ENCODE data around the gene LAMC3.

LAMC3 gene

DNA sequence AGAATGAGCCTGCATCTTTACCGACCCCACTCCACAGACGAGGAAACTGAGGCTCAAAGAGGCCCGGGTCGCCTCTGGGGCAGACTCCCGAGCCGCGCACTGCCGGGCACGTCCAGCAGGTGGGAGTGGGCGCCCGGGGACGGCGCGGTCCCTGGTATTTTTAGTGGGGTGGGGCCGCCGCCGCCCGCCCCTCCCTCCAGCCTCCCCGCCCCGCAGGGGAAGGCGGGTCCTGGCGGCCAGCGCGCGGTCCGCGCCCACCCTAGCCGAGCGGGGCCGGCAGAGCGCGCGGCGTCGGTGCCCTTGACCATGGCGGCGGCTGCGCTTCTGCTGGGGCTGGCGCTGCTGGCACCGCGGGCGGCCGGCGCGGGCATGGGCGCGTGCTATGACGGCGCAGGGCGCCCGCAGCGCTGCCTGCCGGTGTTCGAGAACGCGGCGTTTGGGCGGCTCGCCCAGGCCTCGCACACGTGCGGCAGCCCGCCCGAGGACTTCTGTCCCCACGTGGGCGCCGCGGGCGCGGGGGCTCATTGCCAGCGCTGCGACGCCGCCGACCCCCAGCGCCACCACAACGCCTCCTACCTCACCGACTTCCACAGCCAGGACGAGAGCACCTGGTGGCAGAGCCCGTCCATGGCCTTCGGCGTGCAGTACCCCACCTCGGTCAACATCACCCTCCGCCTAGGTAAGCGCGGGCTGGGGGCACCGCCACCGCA lies at the start of gene LAMC3:
LAMC3 (plus strand) TSS at position 266 of the 710 bp plus-strand sequence; CDS start at position 307, 41 bp downstream.
- DNase-seq (ENCODE audit: low read depth): no peak

DNA sequence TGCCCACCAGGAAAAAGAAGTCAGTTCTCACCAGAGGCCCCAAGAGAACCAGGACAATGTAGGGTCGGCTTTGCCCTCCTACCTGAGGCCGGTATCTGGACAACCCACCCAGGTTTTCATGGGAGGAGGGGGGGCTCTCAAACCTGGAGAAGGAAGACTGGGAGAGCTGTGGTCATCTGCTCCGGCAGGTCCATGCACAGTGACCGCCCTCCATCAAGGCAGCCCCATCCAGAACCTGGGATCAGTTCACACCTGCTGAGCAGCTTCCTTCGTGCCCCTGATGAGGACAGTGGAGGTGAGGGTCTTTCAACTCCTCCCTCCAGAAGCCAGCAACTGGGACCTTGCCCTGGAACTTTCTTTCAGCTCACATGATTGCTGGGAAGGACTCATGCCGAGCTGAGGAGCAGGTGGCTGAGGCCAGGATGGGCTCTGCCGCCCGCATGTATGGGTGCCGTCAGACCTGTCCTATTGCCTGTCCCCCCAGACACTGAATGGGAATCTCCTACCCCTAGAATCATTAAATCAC lies 49.1 kb upstream of the LAMC3 start:
- no peak for DNase-seq (ENCODE audit: low read depth)

DNA sequence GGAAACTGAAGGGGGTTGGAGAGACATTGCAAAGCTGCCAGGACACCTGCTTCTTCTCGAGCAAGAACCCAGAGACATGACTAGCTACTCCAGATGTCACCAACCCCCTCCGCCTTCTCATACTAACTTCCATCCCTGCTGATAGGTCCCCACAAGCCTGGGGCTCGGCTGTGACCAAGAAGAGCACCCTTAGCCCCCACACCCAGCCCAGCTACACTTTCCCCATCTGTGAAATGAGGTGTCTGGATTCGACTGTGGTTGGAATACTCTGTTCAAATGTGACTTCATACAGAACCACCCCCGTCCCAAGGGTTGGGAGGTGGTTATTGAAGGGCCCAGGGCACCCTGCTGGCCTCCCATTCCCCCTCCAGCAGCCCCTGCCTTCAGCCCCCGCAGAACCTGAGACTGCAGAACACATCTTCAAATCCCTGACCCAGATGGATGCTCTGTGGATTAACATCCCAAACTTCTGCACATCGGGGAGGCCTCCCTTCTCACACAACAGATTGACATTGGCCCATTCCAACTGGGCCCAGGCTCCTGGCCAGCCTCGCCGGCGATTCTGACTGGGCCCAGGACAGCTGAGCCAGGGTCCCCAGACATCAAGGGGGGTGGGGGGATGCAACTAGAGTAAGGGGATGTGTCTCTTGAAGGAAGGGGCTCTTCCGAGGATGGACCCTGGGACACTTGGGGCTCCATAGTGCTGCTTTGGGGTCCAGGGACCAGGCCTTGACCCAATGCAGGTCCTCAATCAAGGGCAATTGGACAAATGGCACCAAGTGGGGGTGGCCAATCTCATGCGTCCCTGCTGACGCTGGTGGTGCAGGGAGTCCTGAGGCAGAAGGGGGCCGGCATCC lies 48.2 kb upstream of the LAMC3 start:
- no peak for DNase-seq (ENCODE audit: low read depth)

DNA sequence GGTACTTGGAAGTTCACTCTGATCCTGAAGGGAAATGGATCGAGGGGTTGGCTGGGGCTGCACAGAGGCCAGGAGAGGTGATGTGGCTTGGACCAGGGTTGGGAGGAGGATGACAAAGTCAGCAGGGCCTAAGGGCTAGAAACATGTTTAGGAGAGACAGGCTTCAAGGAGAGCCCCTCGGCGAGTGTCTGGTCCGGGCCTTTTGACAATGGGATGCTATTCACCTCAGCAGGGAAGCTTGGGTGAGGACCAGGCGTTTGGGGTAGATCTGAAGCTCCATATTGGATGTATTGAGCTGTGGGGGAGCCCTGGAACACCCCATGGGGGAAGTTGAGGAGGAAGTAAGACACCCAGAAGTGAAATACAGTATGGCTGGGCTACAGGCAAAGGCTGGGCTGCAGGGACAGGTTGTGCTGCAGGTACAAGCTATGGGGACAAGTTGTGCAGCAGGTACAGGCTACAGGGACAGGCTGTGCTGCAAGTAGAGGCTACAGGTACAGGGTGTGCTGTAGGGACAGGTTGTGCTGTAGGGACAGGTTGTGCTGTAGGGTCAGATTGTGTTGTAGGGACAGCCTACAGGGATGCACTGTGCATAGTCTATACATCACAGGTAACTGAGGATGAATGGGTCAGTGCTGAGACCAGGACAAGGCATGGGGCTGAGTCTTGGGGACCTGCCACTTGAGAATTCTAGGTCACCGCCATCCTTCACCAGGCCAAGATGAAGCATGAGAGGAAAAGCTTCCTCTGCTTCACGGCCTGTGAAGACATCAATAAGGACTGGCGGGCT lies 47.3 kb upstream of the LAMC3 start:
- no peak for DNase-seq (ENCODE audit: low read depth)

DNA sequence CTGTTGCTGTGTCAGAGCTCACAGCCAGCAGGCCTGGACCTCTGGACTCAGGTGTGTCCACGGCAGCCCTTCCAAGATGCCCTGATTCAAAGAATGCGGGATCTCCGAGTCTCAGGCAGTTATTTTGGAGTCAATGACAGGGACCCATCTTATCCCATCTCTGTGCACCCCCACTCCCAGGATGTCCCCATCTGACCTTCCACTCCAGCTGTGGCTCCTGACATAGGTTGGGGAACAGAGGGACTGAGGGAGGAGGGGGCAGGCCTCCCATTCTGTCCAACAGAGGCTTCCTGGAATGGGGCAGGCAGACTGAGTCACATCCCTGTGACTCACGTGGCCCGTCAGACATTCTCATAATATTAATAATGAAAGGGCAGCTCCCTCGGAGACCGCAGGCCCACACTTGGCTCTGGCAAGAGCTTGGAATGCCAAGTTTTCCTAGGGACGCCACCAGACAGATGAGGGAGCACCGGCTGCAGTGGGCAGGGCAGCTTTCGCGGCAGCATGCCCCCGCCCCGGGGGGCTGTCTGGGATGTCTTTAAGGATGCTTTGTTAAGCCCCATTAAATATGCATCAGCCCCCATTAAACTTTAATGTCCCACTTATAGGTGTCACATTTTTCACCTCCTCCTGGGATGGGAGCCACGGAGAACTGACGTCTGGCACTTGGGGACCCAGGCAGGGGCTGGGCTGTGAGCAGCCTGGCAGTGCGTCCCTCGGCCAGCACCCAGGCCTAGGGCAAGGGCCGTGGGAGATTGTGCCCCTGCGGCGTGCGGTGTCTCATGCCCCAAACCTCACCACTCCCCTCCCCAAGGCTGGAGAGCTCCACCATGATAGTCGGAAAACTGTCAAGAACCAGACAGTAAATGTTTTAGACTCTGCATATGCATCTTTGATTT lies 46.3 kb upstream of the LAMC3 start:
- DNase-seq (ENCODE audit: low read depth): no peak

DNA sequence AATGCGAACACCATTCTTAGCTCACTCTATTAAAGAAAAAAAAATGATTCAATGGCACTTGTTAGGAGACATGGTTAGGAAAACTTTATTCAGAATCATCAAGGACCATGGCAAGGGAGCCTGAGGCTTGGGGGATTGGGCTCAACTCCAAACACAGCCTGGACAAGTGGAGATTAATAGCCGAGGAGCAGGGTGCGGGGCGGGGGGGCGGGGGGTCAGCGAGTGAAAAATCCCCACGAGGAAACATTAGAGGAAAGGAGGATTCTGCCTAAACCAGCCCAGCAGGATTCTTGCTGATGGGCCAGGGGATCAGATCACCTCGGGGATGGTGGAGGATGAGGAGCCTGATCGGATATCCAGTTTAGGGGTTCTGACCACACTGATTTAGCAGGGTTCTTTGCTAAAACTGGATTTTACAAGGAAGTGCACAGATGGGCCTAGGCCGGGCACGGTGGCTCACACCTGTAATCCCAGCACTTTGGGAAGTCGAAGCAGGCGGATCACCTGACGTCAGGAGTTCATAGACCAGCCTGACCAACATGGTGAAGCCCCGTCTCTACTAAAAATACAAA lies 45.6 kb upstream of the LAMC3 start:
- no peak for DNase-seq (ENCODE audit: low read depth)

DNA sequence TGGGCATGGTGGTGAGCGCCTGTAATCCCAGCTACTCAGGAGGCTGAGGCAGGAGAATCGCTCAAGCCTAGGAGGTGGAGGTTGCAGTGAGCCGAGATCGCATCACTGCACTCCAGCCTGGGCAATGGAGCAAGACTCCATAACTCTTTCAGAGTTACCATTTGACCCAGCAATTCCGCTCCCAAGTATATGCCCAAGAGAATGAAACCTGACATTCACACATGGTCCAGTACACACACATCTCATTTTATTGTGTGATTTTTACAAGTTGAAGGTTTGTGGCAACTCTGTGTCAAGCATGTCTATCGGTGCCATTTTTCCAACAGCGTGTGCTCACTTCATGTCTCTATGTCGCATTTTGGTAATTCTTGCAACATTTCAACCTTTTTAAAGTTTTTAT lies 45.1 kb upstream of the LAMC3 start:
- DNase-seq (ENCODE audit: low read depth): no peak

DNA sequence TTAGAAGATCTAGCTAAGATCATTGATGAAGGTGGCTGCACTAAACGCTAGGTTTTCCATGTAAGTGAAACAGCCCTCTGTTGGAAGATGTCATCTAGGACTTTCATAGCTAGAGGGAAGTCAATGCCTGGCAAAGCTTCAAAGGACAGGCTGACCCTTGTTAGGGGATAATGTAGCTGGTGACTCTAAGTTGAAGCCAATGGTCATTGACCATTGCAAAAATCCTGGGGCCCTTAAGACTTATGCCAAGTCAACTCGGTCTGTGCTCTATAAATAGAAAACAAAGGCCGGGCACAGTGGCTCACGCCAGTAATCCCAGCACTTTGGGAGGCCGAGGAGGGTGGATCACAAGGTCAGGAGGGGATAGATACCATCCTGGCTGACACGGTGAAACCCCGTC lies 43.3 kb upstream of the LAMC3 start:
- DNase-seq (ENCODE audit: low read depth): no peak

DNA sequence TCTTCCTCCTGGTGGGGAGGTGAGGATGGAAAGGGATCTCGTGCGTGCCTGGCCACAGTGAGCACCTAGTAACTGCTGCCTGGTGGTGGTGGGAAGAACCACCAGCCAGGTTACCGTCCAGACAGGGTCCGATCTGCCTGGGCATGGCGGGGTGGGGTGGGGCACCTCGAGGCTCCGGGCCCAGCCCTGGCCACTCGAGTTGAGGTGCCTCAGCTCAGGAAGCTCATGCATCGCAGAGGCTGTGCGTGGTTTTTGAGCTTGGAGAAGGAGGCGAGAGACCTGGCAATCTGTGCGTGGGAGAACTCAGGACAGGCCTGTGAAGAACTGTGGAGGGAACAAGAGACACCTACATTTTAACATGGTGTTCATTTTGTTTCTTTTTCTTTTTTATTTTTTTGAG lies 38.9 kb upstream of the LAMC3 start:
- no peak for DNase-seq (ENCODE audit: low read depth)

DNA sequence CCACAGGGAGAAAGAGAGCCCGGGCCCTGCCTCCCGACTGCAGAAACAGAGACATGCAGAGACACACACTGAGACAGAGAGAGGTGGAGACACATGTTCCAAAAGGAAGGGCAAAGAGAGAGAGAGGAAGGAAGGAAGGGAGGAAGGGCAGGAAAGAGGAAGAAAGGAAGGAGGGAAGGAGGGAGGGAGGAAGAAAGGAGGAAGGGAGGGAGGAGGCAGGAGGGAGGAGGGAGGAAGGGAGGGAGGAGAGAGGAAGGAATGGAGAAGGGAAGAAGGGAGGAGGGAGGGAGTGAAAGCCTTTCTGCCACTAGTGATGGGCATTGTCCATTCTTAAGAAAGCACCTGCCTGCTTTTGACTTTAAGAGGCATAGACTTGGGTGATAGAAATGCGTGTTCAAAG lies 38.1 kb upstream of the LAMC3 start:
- no peak for DNase-seq (ENCODE audit: low read depth)

DNA sequence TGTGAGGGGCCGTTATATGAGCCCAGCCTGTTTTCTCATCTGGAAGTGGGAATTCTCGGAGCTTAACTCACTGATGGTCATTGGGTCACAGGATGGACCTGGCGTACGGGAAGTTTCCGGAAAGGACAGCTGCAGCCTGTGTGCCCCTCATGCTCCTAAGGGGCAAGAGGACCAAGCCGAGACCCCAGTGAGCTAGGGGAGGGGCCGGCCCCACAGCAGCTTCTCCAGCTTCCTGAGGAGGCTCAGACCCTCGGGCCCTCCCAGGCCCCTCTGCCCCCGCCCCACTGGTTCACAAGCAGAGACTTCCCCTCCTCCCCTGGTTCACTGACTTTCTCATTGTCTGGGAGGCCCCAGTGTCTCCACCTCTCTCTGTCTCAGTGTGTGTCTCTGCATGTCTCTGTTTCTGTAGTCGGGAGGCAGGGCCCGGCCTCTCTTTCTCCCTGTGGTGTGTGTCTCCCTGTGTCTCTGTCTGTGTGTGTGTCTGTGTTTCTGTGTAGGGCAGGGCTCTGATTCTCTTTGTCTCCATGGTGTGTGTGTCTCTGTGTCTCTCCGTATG lies 37.6 kb upstream of the LAMC3 start:
- DNase-seq (ENCODE audit: low read depth): no peak

DNA sequence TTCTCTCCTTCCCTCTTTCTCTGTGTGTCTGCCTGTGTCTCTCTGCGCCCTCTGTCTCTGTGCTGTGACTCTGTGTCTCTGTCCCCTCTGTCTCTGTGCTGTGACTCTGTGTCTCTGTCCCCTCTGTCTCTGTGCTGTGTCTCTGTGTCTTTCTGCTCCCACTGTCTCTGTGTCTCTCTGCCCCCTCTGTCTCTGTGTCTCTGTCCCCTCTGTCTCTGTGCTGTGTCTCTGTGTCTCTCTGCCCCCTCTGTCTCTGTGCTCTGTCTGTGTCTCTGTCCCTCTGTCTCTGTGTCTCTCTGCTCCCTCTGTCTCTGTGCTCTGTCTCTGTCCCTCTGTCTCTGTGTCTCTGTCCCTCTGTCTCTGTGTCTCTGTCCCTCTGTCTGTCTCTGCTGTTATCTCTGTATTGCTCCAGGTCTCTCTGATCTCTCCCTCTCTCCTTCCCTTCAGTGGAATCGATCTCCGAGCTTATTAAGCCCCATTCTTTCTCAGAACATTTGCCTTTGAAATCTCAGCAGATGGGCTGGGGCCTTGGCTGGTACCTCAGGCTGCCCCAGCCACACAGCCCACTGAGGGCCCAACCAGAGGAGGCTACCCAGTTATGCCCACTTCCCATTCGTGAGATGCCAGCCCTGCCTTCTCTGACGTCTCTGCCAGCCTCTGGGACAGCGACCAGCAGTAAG lies 36.6 kb upstream of the LAMC3 start:
- DNase-seq (ENCODE audit: low read depth): no peak

DNA sequence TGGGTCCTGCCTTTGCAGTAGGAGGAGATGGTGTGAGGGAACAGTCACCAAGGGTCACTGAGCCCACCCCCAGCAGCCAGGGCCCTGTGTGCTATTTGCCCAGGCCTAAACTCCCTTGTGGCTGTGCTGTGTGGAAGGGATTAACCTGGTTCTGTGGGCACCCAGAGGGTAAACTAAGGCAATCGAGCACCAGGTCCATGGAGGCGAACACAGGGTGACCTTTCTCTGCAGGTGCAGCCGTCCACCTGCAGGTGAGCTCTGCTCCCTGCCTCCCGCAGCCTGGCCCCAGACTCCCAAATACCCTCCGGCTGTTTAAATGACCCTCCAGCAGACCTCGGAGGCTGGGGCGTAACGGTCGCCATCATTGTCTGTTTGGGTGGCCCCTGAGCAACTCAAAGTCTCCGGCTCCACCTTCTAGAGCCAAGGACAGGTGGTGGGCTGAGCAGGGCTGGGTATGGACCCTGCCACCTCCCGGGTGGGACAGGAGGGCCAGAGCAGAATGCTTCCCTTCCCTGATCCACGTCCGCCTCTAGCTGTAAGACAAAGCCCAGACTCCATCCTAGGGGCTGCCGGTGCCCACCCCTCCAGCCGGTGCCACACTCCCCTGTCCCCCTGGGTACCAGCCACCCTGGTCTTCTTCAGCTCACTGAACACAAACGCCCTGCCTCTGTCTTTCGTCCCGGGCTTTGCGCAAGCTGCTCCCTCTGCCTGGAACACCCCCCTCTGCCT lies 35.9 kb upstream of the LAMC3 start:
- no peak for DNase-seq (ENCODE audit: low read depth)

DNA sequence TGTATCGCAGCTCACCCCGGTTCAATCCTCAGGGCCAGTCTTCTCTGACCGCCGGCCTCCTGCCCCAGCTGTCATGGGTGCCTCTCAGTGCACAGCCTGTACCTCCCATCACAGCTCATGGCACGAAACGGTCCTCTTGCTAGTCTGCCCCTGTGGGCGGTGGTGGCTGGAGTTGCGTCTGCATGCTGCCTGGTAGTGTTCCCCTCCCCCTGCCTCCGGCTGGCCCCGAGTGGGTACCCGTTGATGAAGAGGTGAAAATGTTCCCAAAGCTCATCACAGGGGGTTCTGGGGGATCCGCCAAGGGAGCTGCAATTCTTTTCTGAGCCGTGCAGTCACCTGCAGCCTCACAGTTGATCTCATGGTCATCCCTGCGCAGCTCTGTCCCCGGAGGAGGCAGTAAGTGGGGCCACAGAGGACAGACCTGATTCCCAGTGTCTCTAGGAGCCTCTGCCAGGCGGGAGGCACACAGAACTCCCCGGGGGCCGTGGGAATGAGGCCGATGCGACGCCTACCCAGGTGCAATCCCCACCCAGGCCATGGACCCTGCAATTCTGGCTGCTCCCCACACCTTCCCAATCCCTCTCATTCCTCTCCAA lies 35.2 kb upstream of the LAMC3 start:
- no peak for DNase-seq (ENCODE audit: low read depth)

DNA sequence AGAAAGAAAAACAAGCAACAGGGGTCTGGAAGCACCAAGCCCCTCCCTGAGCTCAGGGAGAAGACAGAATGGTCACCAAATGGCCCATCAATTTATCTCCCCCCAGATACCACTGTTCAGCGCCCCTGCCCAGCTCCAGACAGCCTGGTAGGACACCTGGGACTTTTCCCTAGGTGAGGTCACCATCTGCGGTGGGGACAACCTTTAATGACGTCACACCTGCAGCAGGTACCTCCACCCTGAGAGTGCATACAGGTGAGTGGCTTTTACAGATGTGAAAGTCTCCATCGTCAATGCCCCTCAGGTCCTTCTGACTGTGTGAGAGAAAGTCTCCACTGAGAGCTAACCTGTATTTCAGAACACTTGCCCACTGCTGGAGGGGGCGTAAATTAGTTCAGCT lies 34.3 kb upstream of the LAMC3 start:
- DNase-seq (ENCODE audit: low read depth): no peak

DNA sequence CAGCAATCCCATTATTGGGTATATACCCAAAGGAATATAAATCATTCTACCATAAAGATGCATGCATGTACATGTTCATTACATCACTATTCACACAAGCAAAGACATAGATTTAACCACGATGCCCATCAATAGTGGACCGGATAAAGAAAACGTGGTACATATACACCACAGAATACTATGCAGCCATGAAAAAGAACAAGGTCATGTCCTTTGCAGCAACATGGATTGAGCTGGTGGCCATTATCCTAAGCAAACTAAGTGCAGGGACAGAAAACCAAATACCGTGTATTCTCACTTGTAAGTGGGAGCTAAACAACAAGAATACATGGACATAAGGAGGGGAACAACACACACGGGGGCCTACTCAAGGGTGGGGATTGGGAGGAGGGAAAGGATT lies 33.8 kb upstream of the LAMC3 start:
- no peak for DNase-seq (ENCODE audit: low read depth)

DNA sequence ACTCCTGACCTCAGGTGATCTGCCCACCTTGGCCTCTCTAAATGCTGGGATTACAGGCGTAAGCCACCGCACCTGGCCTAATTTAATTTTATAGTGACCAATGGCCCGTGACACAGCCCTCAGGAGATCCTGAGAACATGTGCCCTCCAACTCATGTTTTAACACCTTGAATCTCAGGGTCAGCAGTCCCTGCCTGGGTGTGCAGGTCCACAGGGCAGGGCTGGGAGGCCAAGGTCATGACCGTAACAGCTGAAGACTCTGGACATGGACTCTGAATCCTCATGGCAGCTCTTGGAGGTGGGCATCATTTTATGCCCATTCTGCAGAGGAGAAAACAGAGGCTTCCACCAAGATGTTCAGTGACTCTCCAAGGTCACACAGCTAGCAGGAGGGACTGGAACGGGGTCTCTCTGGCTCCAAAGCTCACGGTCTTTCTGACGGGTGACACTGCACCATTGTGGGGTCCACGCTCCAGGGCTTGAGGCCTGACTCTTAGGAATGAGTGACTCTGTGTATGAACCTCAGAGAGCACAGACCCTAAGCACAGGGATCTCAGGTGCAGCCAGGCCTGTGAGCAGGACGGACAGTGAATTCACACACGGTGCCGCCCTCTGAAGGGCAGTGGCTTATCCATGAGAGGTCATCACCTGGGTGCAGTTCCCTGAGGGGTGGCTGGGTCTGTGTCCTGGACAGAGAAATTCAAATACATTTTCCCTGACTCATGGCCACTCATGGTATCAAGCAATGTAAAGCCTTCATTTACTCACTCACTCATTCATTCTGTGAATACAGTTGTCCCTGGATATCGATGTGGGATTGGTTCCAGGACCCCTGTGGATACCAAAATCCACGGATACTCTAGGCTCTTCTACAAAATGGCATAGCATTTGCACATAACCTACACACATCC lies 32.8 kb upstream of the LAMC3 start:
- no peak for DNase-seq (ENCODE audit: low read depth)

DNA sequence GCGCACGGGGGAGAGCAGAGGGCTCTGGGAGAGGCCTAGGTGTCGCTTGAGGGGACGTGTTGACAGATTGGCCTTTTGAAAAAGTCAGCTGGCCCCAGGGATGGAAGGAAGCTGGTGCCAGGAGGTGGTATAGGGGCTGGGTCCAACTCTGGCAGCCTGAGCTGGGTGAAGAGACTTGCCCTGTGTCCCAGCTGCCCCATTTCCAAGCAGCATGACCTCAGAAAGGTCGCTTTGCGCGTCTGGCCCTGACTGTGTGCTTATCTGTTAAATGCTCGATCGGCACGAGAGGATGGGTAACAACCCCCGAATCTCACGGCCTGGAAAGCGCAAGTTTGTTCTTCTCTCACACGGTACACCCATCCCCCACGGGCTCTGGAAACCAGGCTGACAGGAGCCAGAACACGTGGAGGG lies 31.2 kb upstream of the LAMC3 start:
- DNase-seq (ENCODE audit: low read depth): no peak

All from stimulated activated CD8-positive, alpha-beta memory T cell treated with anti-CD3 and anti-CD28 coated beads, Interleukin-12 subunit alpha, Interleukin-12 subunit beta, amount 100 ng/mL, for 4 hours (primary cell).